ENCODE measurements around the gene ITLN1.

ITLN1 gene

GRCh38 chr1:160827418-160827817 lies 57.6 kb downstream of the ITLN1 start:
- Histone ChIP-seq H3K4me3 (ENCODE audit: low read depth, low read length) (no peak overlapping the region), H3K27ac (ENCODE audit: extremely low read depth, low read depth, low read length) (no peak overlapping the region), H3K9me3 (ENCODE audit: control insufficient read depth, insufficient read depth, low read depth, low read length) (no peaks in the 10 kb centered on the region), H3K36me3 (ENCODE audit: control insufficient read depth in 2 of 2, insufficient read depth in 1 of 2, low read length in 2 of 2) (no peaks in the 10 kb centered on the region), H3K4me1 (ENCODE audit: control insufficient read depth, insufficient read depth, low read length) (no peaks in the 10 kb centered on the region)
- ChIA-PET CTCF (interaction anchor here (0.7 to 1.3 kb wide), 6 partner anchors 8 to 124 kb away, joined by 3 to 5 read pairs (median 3); no protein-coding TSS in a partner anchor), POLR2A (no interaction called here)
- TF ChIP-seq ZNF658 (tag by site-specific recombination; IDR thresholded peaks at IDR 0.05) (no peak), ZBTB48 (tag by site-specific recombination; IDR thresholded peaks at IDR 0.05) (no peak), ZNF112 (tag by site-specific recombination; IDR thresholded peaks at IDR 0.05) (no peak), RBAK (tag by site-specific recombination; IDR thresholded peaks at IDR 0.05) (no peak), MEIS1 (CRISPR knock-in tag; IDR thresholded peaks at IDR 0.05; ENCODE audit: borderline replicate concordance) (no peak), ZNF23 (tag by site-specific recombination; IDR thresholded peaks at IDR 0.05; ENCODE audit: borderline replicate concordance) (no peak), ZNF311 (tag by site-specific recombination; IDR thresholded peaks at IDR 0.05; ENCODE audit: borderline replicate concordance) (no peak), KLF16 (tag by site-specific recombination; IDR thresholded peaks at IDR 0.05) (no peak), ZNF624 (tag by site-specific recombination; IDR thresholded peaks at IDR 0.05) (no peak), ZNF549 (tag by site-specific recombination; IDR thresholded peaks at IDR 0.05) (no peak), SCRT2 (tag by site-specific recombination; IDR thresholded peaks at IDR 0.05) (no peak), TRIM28 (IDR thresholded peaks at IDR 0.05; ENCODE audit: borderline replicate concordance, low read length) (no peak), ZNF514 (tag by site-specific recombination; IDR thresholded peaks at IDR 0.05) (no peak), REPIN1 (tag by site-specific recombination; IDR thresholded peaks at IDR 0.05; ENCODE audit: low read depth) (no peak), ZNF629 (tag by site-specific recombination; IDR thresholded peaks at IDR 0.05) (no peak), MZF1 (tag by site-specific recombination; IDR thresholded peaks at IDR 0.05; ENCODE audit: borderline replicate concordance) (no peak)
- TF ChIP-seq, protein P1, sequence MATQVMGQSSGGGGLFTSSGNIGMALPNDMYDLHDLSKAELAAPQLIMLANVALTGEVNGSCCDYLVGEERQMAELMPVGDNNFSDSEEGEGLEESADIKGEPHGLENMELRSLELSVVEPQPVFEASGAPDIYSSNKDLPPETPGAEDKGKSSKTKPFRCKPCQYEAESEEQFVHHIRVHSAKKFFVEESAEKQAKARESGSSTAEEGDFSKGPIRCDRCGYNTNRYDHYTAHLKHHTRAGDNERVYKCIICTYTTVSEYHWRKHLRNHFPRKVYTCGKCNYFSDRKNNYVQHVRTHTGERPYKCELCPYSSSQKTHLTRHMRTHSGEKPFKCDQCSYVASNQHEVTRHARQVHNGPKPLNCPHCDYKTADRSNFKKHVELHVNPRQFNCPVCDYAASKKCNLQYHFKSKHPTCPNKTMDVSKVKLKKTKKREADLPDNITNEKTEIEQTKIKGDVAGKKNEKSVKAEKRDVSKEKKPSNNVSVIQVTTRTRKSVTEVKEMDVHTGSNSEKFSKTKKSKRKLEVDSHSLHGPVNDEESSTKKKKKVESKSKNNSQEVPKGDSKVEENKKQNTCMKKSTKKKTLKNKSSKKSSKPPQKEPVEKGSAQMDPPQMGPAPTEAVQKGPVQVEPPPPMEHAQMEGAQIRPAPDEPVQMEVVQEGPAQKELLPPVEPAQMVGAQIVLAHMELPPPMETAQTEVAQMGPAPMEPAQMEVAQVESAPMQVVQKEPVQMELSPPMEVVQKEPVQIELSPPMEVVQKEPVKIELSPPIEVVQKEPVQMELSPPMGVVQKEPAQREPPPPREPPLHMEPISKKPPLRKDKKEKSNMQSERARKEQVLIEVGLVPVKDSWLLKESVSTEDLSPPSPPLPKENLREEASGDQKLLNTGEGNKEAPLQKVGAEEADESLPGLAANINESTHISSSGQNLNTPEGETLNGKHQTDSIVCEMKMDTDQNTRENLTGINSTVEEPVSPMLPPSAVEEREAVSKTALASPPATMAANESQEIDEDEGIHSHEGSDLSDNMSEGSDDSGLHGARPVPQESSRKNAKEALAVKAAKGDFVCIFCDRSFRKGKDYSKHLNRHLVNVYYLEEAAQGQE (tag by site-specific recombination; IDR thresholded peaks at IDR 0.05), result no peak
- TF ChIP-seq, protein P2, sequence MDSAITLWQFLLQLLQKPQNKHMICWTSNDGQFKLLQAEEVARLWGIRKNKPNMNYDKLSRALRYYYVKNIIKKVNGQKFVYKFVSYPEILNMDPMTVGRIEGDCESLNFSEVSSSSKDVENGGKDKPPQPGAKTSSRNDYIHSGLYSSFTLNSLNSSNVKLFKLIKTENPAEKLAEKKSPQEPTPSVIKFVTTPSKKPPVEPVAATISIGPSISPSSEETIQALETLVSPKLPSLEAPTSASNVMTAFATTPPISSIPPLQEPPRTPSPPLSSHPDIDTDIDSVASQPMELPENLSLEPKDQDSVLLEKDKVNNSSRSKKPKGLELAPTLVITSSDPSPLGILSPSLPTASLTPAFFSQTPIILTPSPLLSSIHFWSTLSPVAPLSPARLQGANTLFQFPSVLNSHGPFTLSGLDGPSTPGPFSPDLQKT (IDR thresholded peaks at IDR 0.05; ENCODE audit: borderline replicate concordance, low read depth, low read length), result no peak
- TF ChIP-seq, protein P3, sequence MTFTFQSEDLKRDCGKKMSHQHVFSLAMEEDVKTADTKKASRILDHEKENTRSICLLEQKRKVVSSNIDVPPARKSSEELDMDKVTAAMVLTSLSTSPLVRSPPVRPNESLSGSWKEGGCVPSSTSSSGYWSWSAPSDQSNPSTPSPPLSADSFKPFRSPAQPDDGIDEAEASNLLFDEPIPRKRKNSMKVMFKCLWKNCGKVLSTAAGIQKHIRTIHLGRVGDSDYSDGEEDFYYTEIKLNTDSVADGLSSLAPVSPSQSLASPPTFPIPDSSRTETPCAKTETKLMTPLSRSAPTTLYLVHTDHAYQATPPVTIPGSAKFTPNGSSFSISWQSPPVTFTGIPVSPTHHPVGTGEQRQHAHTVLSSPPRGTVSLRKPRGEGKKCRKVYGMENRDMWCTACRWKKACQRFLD (tag by site-specific recombination; IDR thresholded peaks at IDR 0.05), result no peak
- TF ChIP-seq, protein P4, sequence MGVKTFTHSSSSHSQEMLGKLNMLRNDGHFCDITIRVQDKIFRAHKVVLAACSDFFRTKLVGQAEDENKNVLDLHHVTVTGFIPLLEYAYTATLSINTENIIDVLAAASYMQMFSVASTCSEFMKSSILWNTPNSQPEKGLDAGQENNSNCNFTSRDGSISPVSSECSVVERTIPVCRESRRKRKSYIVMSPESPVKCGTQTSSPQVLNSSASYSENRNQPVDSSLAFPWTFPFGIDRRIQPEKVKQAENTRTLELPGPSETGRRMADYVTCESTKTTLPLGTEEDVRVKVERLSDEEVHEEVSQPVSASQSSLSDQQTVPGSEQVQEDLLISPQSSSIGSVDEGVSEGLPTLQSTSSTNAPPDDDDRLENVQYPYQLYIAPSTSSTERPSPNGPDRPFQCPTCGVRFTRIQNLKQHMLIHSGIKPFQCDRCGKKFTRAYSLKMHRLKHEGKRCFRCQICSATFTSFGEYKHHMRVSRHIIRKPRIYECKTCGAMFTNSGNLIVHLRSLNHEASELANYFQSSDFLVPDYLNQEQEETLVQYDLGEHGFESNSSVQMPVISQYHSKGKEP (tag by site-specific recombination; IDR thresholded peaks at IDR 0.05), result no peak
